A673 (cell line): ENCODE measurements around the gene ENTR1. TPM values are rescaled to one million over a fixed set of nuclear protein-coding genes. Genes with fewer than 3 reads are reported as not detected.

Experiments used
- BruUV-seq: library from RNA; stranded (reverse); fragments of 400-500 nt; replicated peaks from 2 replicates; lab custom pipeline; 2021; lab: Mats Ljungman, UMichigan
- CTCF ChIA-PET: fragments of 300-600 bp; sonication (Branson Sonifier 250); formaldehyde crosslinking; loops from one replicate; lab custom pipeline; 2022; ENCODE audit warnings: antibody characterized with exemption; lab: Charles Lee
- POLR2A ChIA-PET: fragments of 300-600 bp; sonication (Branson Sonifier 250); formaldehyde crosslinking; loops from one replicate; lab custom pipeline; 2022; ENCODE audit warnings: antibody characterized with exemption; ENCODE audit not compliant: low non-redundant PET; lab: Charles Lee
- DNase-seq: peaks from one replicate; pipeline ENCODE4 v3.0.0-alpha.2; 2015; ENCODE audit warnings: low spot score
- H3K27ac ChIP-seq: fragments of 200-600 bp; sonication (generic); 2 replicates; pipeline ENCODE4 v1.5.1; 2016; ENCODE audit warnings: mixed run types, low read depth, mild to moderate bottlenecking, mixed read lengths, antibody characterized with exemption, low read length; ENCODE audit not compliant: poor library complexity, severe bottlenecking
- H3K27me3 ChIP-seq: fragments of 200-600 bp; sonication (generic); replicated peaks from 2 replicates; pipeline ENCODE4 v1.6.1; 2017; ENCODE audit warnings: mixed run types, low read depth, mild to moderate bottlenecking, mixed read lengths, antibody characterized with exemption, low read length; ENCODE audit not compliant: insufficient read depth, poor library complexity
- H3K36me3 ChIP-seq: fragments of 200-600 bp; sonication (generic); 2 replicates; pipeline ENCODE4 v1.6.1; 2016; ENCODE audit warnings: mixed run types, mild to moderate bottlenecking, mixed read lengths, antibody characterized with exemption, low read length; ENCODE audit not compliant: insufficient read depth, poor library complexity, severe bottlenecking
- H3K4me1 ChIP-seq: fragments of 200-600 bp; sonication (generic); 2 replicates; pipeline ENCODE4 v1.6.1; 2017; ENCODE audit warnings: mixed run types, mild to moderate bottlenecking, mixed read lengths, antibody characterized with exemption, low read length; ENCODE audit not compliant: insufficient read depth, poor library complexity, severe bottlenecking
- H3K4me3 ChIP-seq: fragments of 200-600 bp; sonication (generic); 2 replicates; pipeline ENCODE4 v1.5.1; 2016; ENCODE audit warnings: low read depth, mixed run types, mild to moderate bottlenecking, mixed read lengths, low read length; ENCODE audit not compliant: poor library complexity, severe bottlenecking
- H3K9me3 ChIP-seq: fragments of 200-600 bp; sonication (generic); 2 replicates; pipeline ENCODE4 v1.6.1; 2016; ENCODE audit warnings: mixed run types, low read depth, mild to moderate bottlenecking, mixed read lengths, antibody characterized with exemption, low read length; ENCODE audit not compliant: poor library complexity, severe bottlenecking
- CTCF ChIP-seq: fragments of 300-800, 200-600 bp; sonication (generic); conservative IDR thresholded peaks from 2 replicates; pipeline ENCODE4 v1.5.1; 2017; ENCODE audit warnings: low read depth, mild to moderate bottlenecking, antibody characterized with exemption, low read length, moderate library complexity, mixed read lengths
- EZH2 ChIP-seq: fragments of 200-600 bp; sonication (generic); IDR thresholded peaks from 2 replicates; pipeline ENCODE4 v1.6.1; 2017; ENCODE audit warnings: borderline replicate concordance, low read depth, mild to moderate bottlenecking, mixed read lengths, antibody characterized with exemption, low read length; ENCODE audit not compliant: poor library complexity, severe bottlenecking
- intact Hi-C: fragments of 100-400 bp; cut with micrococcal nuclease; formaldehyde crosslinking; loops from one replicate; pipeline ENCODE4 v1.10.0; 2022; ENCODE audit not compliant: unreplicated experiment
- total RNA-seq: library from RNA; stranded (reverse); gene quantifications from 2 replicates; pipeline ENCODE4 v1.2.3, GENCODE V29; 2021

ENTR1 gene
- total RNA-seq, 1 experiment from 2014 or later = 146 TPM

DNA sequence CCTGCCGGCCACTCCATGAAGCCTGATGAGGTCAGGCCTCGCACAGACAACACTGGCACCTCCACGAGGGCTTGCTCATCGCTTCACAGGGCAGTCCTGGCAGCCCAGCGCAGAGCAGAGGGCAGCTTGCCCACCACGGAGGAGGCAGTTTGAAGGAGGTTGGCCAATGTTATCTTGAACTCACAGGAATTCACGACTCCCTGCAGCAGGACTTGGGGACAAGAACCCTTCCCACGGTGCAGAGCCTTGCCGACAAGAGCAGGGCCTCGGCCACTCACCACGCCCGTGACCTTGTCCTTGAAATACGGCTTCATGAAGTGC, 15.4 kb downstream of the ENTR1 start:
- H3K4me3 ChIP-seq = no peak overlapping the region
- no peaks in the 10 kb centered on the region for H3K9me3 ChIP-seq
- H3K27me3 ChIP-seq = no peaks in the 10 kb centered on the region
- DNase-seq = no peak
- peaks cover 3% of the 10 kb centered on the region for H3K4me1 ChIP-seq
- no peak overlapping the region for H3K27ac ChIP-seq
- CTCF ChIA-PET = no interaction called here
- TF ChIP-seq CTCF = no peak
- no peak for TF ChIP-seq EZH2
- POLR2A ChIA-PET = no interaction called here
- no TSS peak for BruUV-seq
- intact Hi-C loops = no loop called here
- peaks cover 70% of the 10 kb centered on the region for H3K36me3 ChIP-seq

- Histone ChIP-seq H3K27me3 (no peaks in the 10 kb centered on the region), H3K9me3 (no peaks in the 10 kb centered on the region), H3K4me3 (no peak overlapping the region), H3K4me1 (peaks cover 3% of the 10 kb centered on the region), H3K27ac (no peak overlapping the region), H3K36me3 (peaks cover 70% of the 10 kb centered on the region)
- TF ChIP-seq EZH2 (no peak), CTCF (no peak)
- CTCF ChIA-PET = no interaction called here
- POLR2A ChIA-PET = no interaction called here
- no peak for DNase-seq
- intact Hi-C loops = no loop called here
- no TSS peak for BruUV-seq
Measured at GRCh38 chr9:136394312-136395019, 15.9 kb downstream of the ENTR1 start.

DNA sequence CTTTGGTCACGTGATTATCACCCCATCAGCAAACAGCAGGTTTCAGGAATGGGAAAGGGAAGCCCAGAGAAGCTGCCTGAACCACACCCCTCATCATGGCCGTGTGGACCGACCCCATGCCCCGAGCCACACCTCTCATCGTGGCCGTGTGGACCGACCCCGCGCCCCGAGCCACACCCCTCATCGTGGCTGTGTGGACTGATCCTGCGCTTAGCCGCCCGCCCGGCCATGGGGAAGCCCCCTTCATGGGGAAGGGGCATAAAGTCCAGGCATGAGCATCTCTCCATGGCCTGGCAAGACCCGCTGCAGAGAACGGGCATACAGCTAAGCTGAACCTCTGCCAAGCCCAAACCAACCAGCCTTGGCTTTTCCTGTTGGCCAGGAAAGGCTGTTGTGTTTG, 16.9 kb downstream of the ENTR1 start:
- Histone ChIP-seq H3K4me3 (no peak overlapping the region), H3K9me3 (no peaks in the 10 kb centered on the region), H3K27me3 (no peaks in the 10 kb centered on the region), H3K4me1 (no peaks in the 10 kb centered on the region), H3K27ac (no peak overlapping the region), H3K36me3 (peaks cover 70% of the 10 kb centered on the region)
- BruUV-seq = no TSS peak
- ChIA-PET POLR2A (no interaction called here), CTCF (no interaction called here)
- TF ChIP-seq CTCF (no peak), EZH2 (no peak)
- intact Hi-C loops = no loop called here
- DNase-seq = no peak
